ENCODE results near the gene EPB41L3.
A peak's percentile ranks its signal among the peaks of the same experiment; 100 is the strongest.
"Not testable (repeated sequence)": the region's sequence is repeated elsewhere in the genome, so short reads cannot be mapped to it uniquely, and the experiment has no call there.

The EPB41L3 gene

GRCh38 chr18:5543773-5544389 lies at the start of gene EPB41L3:
EPB41L3 (minus strand) TSS chr18:5543997; CDS start chr18:5489183, 54,814 bp downstream.
- peak within 1 kb of the TSS; percentile 35; the same call in 1 of the 2 replicates for H3K9ac ChIP-seq (ENCODE audit: low read depth, low read length)
- H3K36me3 ChIP-seq (ENCODE audit: control insufficient read depth, insufficient read depth, low read length): no peaks in the 10 kb centered on the region
- peaks cover 11% of the 10 kb centered on the region for H3K27me3 ChIP-seq (ENCODE audit: control insufficient read depth, insufficient read depth, low read length)
- no peaks in the 10 kb centered on the region for H3K9me3 ChIP-seq (ENCODE audit: control insufficient read depth, insufficient read depth, low read length)
- peak within 1 kb of the TSS; percentile 28 for H3K27ac ChIP-seq (ENCODE audit: low read depth, low read length)
- H3K4me3 ChIP-seq (ENCODE audit: low read depth, low read length): peak within 1 kb of the TSS; percentile 90
- peaks cover 21% of the 10 kb centered on the region for H3K4me1 ChIP-seq (ENCODE audit: control insufficient read depth, insufficient read depth, low read length)

- H3K27ac ChIP-seq (ENCODE audit: low read depth, low read length): no peak overlapping the region
- no peaks in the 10 kb centered on the region for H3K27me3 ChIP-seq (ENCODE audit: control insufficient read depth, insufficient read depth, low read length)
- H3K36me3 ChIP-seq (ENCODE audit: control insufficient read depth, insufficient read depth, low read length): no peaks in the 10 kb centered on the region
- no peak overlapping the region for H3K9ac ChIP-seq (ENCODE audit: low read depth, low read length)
- H3K9me3 ChIP-seq (ENCODE audit: control insufficient read depth, insufficient read depth, low read length): no peaks in the 10 kb centered on the region
- H3K4me1 ChIP-seq (ENCODE audit: control insufficient read depth, insufficient read depth, low read length): peaks cover 9% of the 10 kb centered on the region
- H3K4me3 ChIP-seq (ENCODE audit: low read depth, low read length): no peak overlapping the region
These were observed 44.7 kb upstream of the EPB41L3 start for GRCh38 chr18:5588529-5588928.

GRCh38 chr18:5585653-5586052 lies 41.9 kb upstream of the EPB41L3 start:
- no peaks in the 10 kb centered on the region for H3K9me3 ChIP-seq (ENCODE audit: control insufficient read depth, insufficient read depth, low read length)
- H3K4me1 ChIP-seq (ENCODE audit: control insufficient read depth, insufficient read depth, low read length): peaks cover 28% of the 10 kb centered on the region
- H3K9ac ChIP-seq (ENCODE audit: low read depth, low read length): no peak overlapping the region
- no peak overlapping the region for H3K4me3 ChIP-seq (ENCODE audit: low read depth, low read length)
- no peaks in the 10 kb centered on the region for H3K36me3 ChIP-seq (ENCODE audit: control insufficient read depth, insufficient read depth, low read length)
- H3K27me3 ChIP-seq (ENCODE audit: control insufficient read depth, insufficient read depth, low read length): no peaks in the 10 kb centered on the region
- no peak overlapping the region for H3K27ac ChIP-seq (ENCODE audit: low read depth, low read length)

GRCh38 chr18:5584746-5585417 lies 41.1 kb upstream of the EPB41L3 start:
- Histone ChIP-seq H3K9me3 (ENCODE audit: control insufficient read depth, insufficient read depth, low read length) (no peaks in the 10 kb centered on the region), H3K4me3 (ENCODE audit: low read depth, low read length) (no peak overlapping the region), H3K4me1 (ENCODE audit: control insufficient read depth, insufficient read depth, low read length) (peaks cover 28% of the 10 kb centered on the region), H3K27me3 (ENCODE audit: control insufficient read depth, insufficient read depth, low read length) (no peaks in the 10 kb centered on the region), H3K27ac (ENCODE audit: low read depth, low read length) (no peak overlapping the region), H3K9ac (ENCODE audit: low read depth, low read length) (no peak overlapping the region), H3K36me3 (ENCODE audit: control insufficient read depth, insufficient read depth, low read length) (no peaks in the 10 kb centered on the region)

GRCh38 chr18:5582849-5583681 lies 39.3 kb upstream of the EPB41L3 start:
- H3K4me3 ChIP-seq (ENCODE audit: low read depth, low read length): no peak overlapping the region
- H3K9ac ChIP-seq (ENCODE audit: low read depth, low read length): no peak overlapping the region
- peaks cover 40% of the 10 kb centered on the region for H3K4me1 ChIP-seq (ENCODE audit: control insufficient read depth, insufficient read depth, low read length)
- no peaks in the 10 kb centered on the region for H3K9me3 ChIP-seq (ENCODE audit: control insufficient read depth, insufficient read depth, low read length)
- no peaks in the 10 kb centered on the region for H3K36me3 ChIP-seq (ENCODE audit: control insufficient read depth, insufficient read depth, low read length)
- no peak overlapping the region for H3K27ac ChIP-seq (ENCODE audit: low read depth, low read length)
- H3K27me3 ChIP-seq (ENCODE audit: control insufficient read depth, insufficient read depth, low read length): no peaks in the 10 kb centered on the region

- Histone ChIP-seq H3K9ac (ENCODE audit: low read depth, low read length) (no peak overlapping the region), H3K36me3 (ENCODE audit: control insufficient read depth, insufficient read depth, low read length) (no peaks in the 10 kb centered on the region), H3K4me1 (ENCODE audit: control insufficient read depth, insufficient read depth, low read length) (peaks cover 49% of the 10 kb centered on the region), H3K4me3 (ENCODE audit: low read depth, low read length) (no peak overlapping the region), H3K27me3 (ENCODE audit: control insufficient read depth, insufficient read depth, low read length) (no peaks in the 10 kb centered on the region), H3K9me3 (ENCODE audit: control insufficient read depth, insufficient read depth, low read length) (no peaks in the 10 kb centered on the region), H3K27ac (ENCODE audit: low read depth, low read length) (peak overlapping the region; percentile 40)
These were observed 38.3 kb upstream of the EPB41L3 start for GRCh38 chr18:5582076-5582475.

GRCh38 chr18:5574843-5575242 lies 31.0 kb upstream of the EPB41L3 start:
- Histone ChIP-seq H3K4me1 (ENCODE audit: control insufficient read depth, insufficient read depth, low read length) (peaks cover 30% of the 10 kb centered on the region), H3K36me3 (ENCODE audit: control insufficient read depth, insufficient read depth, low read length) (no peaks in the 10 kb centered on the region), H3K27ac (ENCODE audit: low read depth, low read length) (no peak overlapping the region), H3K4me3 (ENCODE audit: low read depth, low read length) (no peak overlapping the region), H3K9ac (ENCODE audit: low read depth, low read length) (no peak overlapping the region), H3K27me3 (ENCODE audit: control insufficient read depth, insufficient read depth, low read length) (no peaks in the 10 kb centered on the region), H3K9me3 (ENCODE audit: control insufficient read depth, insufficient read depth, low read length) (no peaks in the 10 kb centered on the region)

GRCh38 chr18:5571666-5572065 lies 27.9 kb upstream of the EPB41L3 start:
- Histone ChIP-seq H3K4me1 (ENCODE audit: control insufficient read depth, insufficient read depth, low read length) (peaks cover 4% of the 10 kb centered on the region), H3K27ac (ENCODE audit: low read depth, low read length) (no peak overlapping the region), H3K9ac (ENCODE audit: low read depth, low read length) (no peak overlapping the region), H3K4me3 (ENCODE audit: low read depth, low read length) (no peak overlapping the region), H3K36me3 (ENCODE audit: control insufficient read depth, insufficient read depth, low read length) (no peaks in the 10 kb centered on the region), H3K27me3 (ENCODE audit: control insufficient read depth, insufficient read depth, low read length) (no peaks in the 10 kb centered on the region), H3K9me3 (ENCODE audit: control insufficient read depth, insufficient read depth, low read length) (no peaks in the 10 kb centered on the region)

- H3K27ac ChIP-seq (ENCODE audit: low read depth, low read length); H3K4me3 ChIP-seq (ENCODE audit: low read depth, low read length); H3K9ac ChIP-seq (ENCODE audit: low read depth, low read length); H3K4me1 ChIP-seq (ENCODE audit: control insufficient read depth, insufficient read depth, low read length); H3K36me3 ChIP-seq (ENCODE audit: control insufficient read depth, insufficient read depth, low read length); H3K27me3 ChIP-seq (ENCODE audit: control insufficient read depth, insufficient read depth, low read length); H3K9me3 ChIP-seq (ENCODE audit: control insufficient read depth, insufficient read depth, low read length): not testable (repeated sequence)
These were observed 26.8 kb upstream of the EPB41L3 start for GRCh38 chr18:5570613-5571012.

- H3K4me3 ChIP-seq (ENCODE audit: low read depth, low read length): no peak overlapping the region
- H3K4me1 ChIP-seq (ENCODE audit: control insufficient read depth, insufficient read depth, low read length): no peaks in the 10 kb centered on the region
- no peak overlapping the region for H3K9ac ChIP-seq (ENCODE audit: low read depth, low read length)
- H3K9me3 ChIP-seq (ENCODE audit: control insufficient read depth, insufficient read depth, low read length): no peaks in the 10 kb centered on the region
- H3K27ac ChIP-seq (ENCODE audit: low read depth, low read length): no peak overlapping the region
- H3K36me3 ChIP-seq (ENCODE audit: control insufficient read depth, insufficient read depth, low read length): no peaks in the 10 kb centered on the region
- H3K27me3 ChIP-seq (ENCODE audit: control insufficient read depth, insufficient read depth, low read length): no peaks in the 10 kb centered on the region
These were observed 24.6 kb upstream of the EPB41L3 start for GRCh38 chr18:5568416-5568815.

GRCh38 chr18:5558851-5559250 lies 15.1 kb upstream of the EPB41L3 start:
- H3K4me1 ChIP-seq (ENCODE audit: control insufficient read depth, insufficient read depth, low read length): no peaks in the 10 kb centered on the region
- no peak overlapping the region for H3K9ac ChIP-seq (ENCODE audit: low read depth, low read length)
- no peaks in the 10 kb centered on the region for H3K9me3 ChIP-seq (ENCODE audit: control insufficient read depth, insufficient read depth, low read length)
- no peak overlapping the region for H3K4me3 ChIP-seq (ENCODE audit: low read depth, low read length)
- no peak overlapping the region for H3K27ac ChIP-seq (ENCODE audit: low read depth, low read length)
- H3K36me3 ChIP-seq (ENCODE audit: control insufficient read depth, insufficient read depth, low read length): no peaks in the 10 kb centered on the region
- no peaks in the 10 kb centered on the region for H3K27me3 ChIP-seq (ENCODE audit: control insufficient read depth, insufficient read depth, low read length)

Data from HUES48 (cell line).